ENCODE results near the gene TPH2.

GRCh38 chr12:72057330-72057914 lies 118.8 kb downstream of the TPH2 start:
- TF ChIP-seq POLR2A (IDR thresholded peaks at IDR 0.05; ENCODE audit: low read length): no peak
- no peak for TF ChIP-seq SMC3 (IDR thresholded peaks at IDR 0.05)
